ENCODE results near the gene FGF14.

Gene FGF14

DNA sequence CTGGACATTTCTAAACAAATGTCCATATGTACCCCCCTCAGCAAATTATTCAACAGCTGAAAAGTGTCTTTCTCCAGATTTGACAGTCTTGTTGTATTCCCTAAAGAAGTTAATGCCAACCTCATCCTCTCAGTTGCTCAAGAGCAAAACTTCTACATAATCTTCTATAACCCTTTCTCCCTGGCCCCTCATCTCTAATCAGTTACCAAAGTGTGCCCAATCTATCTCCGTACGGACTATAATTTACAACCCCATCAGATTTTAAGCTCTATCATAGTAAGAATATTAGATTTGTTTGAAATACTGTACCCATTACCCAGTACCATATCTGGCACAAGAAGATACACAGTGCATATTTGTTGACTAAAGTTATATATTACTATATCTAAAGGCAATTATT, 101.5 kb downstream of the FGF14 start:
- TF ChIP-seq, protein P1, sequence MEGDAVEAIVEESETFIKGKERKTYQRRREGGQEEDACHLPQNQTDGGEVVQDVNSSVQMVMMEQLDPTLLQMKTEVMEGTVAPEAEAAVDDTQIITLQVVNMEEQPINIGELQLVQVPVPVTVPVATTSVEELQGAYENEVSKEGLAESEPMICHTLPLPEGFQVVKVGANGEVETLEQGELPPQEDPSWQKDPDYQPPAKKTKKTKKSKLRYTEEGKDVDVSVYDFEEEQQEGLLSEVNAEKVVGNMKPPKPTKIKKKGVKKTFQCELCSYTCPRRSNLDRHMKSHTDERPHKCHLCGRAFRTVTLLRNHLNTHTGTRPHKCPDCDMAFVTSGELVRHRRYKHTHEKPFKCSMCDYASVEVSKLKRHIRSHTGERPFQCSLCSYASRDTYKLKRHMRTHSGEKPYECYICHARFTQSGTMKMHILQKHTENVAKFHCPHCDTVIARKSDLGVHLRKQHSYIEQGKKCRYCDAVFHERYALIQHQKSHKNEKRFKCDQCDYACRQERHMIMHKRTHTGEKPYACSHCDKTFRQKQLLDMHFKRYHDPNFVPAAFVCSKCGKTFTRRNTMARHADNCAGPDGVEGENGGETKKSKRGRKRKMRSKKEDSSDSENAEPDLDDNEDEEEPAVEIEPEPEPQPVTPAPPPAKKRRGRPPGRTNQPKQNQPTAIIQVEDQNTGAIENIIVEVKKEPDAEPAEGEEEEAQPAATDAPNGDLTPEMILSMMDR (conservative IDR thresholded peaks at IDR 0.05; ENCODE audit: low read depth, low read length) = no peak
- DNase-seq (ENCODE audit: low read depth) = no peak
- no peak overlapping the region for H3K4me3 ChIP-seq (ENCODE audit: low read depth, low read length)

DNA sequence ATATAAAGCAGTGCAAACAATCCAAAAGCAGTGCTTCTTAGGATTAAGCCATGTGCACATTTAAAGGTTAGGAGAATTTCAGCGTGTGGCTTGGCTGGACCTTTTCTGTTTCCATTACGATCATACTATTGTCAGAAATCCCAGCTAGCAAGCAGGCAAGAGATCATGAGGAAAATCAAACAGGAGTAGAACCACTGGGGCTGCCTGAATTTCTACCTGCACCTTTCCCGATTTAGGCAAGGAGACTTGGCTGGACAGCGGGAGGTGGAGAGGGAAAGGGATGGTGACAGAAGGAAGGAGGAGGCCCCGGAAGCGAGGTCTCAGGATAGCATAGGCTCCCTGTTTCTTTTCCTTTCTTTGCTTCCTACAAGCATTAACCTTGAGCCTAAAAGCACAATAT, 102.5 kb downstream of the FGF14 start:
- H3K4me3 ChIP-seq (ENCODE audit: low read depth, low read length) = no peak overlapping the region
- no peak for DNase-seq (ENCODE audit: low read depth)
- TF ChIP-seq, protein P1 (conservative IDR thresholded peaks at IDR 0.05; ENCODE audit: low read depth, low read length) = no peak

DNA sequence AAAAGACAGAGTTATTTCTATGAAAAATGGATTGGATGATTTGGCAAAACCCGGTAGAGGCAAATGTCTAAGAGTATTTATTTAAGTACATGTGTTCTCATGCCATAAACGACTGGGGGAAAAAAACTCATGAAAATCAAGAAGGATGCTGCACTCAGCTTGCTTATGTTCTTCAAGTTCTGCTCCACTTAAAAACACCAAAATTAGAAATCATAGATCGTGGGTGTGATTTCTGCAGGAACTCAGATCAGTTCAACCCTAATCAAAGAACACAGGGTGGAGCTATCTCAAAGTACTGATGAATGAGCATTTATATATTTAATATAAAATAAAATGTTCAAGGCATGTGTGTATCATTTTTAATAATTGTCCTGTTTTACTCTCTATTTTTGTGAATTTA, 103.8 kb downstream of the FGF14 start:
- no peak for DNase-seq (ENCODE audit: low read depth)
- TF ChIP-seq, protein P1 (conservative IDR thresholded peaks at IDR 0.05; ENCODE audit: low read depth, low read length) = no peak
- no peak overlapping the region for H3K4me3 ChIP-seq (ENCODE audit: low read depth, low read length)

DNA sequence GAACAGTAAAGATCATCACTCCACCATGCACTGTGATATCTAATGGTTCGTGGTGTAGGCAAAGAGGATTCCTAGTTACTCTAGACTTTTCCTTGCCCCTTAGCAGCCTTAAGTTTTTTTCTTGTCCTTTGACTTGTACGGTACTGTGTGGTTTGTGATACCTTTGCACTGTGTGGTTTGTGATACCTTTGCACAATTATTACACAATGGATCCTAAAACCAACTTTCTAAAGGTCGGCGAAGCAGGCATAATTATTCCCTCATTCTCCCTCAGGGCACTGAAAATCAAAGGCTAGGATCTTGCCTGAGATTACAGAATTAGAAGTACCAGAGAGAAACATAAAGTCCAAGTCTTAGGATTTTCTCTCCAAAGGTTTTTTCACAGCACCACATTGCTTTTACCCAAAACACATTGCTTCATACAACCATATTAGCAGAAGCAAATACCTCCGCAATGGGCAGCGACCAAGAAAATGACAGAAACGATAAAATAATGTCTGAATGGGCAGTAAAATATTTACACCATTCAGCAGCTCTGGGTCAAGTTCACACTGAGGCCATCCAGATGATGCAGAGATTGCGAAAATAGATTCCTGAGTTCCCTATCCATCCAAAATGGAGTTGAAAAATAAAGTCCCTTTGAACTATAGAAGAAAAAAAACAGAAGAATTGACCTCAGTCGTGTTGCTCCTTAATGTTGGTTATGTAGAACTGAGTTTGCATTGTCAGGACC, 106.4 kb downstream of the FGF14 start:
- TF ChIP-seq, protein P1 (conservative IDR thresholded peaks at IDR 0.05; ENCODE audit: low read depth, low read length) = no peak
- DNase-seq (ENCODE audit: low read depth) = peak; percentile 73
- H3K4me3 ChIP-seq (ENCODE audit: low read depth, low read length) = no peak overlapping the region

DNA sequence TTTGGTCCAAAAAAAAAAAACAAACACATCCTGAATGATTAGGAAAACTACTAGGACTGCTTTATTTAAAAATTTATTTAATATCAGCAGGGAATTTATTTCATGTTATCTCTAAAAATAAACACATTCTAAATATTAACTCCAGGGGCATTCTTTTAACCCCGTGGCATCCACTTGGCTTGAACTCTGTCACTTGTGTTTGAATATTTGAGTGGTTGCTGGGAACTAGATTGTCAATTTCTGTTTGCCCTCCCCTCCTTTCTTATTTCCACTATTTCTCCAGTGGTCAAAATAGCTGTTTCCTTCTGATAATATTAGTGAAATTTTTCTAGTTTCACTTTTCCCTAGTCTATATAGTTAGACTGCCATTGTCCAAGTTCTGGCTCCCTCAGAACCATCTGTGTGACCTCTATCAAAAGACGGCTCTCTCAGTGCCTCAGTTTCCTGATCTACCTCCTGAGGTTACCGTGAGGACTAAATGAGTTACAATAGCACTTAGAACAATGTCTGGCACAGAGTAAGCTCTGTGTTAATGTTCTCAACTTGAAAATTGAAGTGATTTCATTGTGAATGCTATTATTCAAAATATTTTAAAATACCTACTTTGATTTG, 107.3 kb downstream of the FGF14 start:
- no peak for DNase-seq (ENCODE audit: low read depth)
- TF ChIP-seq, protein P1 (conservative IDR thresholded peaks at IDR 0.05; ENCODE audit: low read depth, low read length) = no peak
- H3K4me3 ChIP-seq (ENCODE audit: low read depth, low read length) = no peak overlapping the region

DNA sequence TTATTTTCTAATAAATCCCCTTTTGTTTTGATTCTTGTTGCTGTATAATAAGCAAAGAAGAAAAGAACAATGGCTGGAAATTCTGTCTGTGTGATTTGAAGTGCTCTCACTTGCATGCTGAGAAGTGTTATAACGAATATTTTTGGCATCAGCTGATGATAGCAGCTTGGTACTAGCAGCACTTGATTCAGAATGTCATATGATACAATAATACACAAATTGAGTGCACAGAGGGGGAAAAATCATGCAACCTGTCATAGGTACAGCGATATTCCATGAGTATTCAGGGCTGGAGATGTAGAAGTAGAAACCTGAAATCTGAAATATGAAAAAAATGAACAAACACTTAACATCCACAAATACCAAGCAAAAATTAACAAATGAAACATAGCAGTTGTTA, 108.1 kb downstream of the FGF14 start:
- TF ChIP-seq, protein P1 (conservative IDR thresholded peaks at IDR 0.05; ENCODE audit: low read depth, low read length) = no peak
- no peak for DNase-seq (ENCODE audit: low read depth)
- H3K4me3 ChIP-seq (ENCODE audit: low read depth, low read length) = no peak overlapping the region

Data from choroid plexus epithelial cell (primary cell).